C4-2B (cell line): ENCODE results near the gene NNMT.
"Not testable (repeated sequence)": the region's sequence is repeated elsewhere in the genome, so short reads cannot be mapped to it uniquely, and the experiment has no call there.

Source experiments
- CTCF ChIP-seq: fragments of 450-650 bp; conservative IDR thresholded peaks from 2 replicates; pipeline ENCODE4 v1.5.1; 2017; ENCODE audit warnings: mild to moderate bottlenecking
- ZFX ChIP-seq: fragments of 450-650 bp; IDR thresholded peaks from 2 replicates; pipeline ENCODE4 v1.6.1; 2017

GRCh38 chr11:114341667-114342066 lies 45.5 kb downstream of the NNMT start:
- TF ChIP-seq CTCF, ZFX: not testable (repeated sequence)
